ENCODE measurements around the gene TRMT2B.

DNA sequence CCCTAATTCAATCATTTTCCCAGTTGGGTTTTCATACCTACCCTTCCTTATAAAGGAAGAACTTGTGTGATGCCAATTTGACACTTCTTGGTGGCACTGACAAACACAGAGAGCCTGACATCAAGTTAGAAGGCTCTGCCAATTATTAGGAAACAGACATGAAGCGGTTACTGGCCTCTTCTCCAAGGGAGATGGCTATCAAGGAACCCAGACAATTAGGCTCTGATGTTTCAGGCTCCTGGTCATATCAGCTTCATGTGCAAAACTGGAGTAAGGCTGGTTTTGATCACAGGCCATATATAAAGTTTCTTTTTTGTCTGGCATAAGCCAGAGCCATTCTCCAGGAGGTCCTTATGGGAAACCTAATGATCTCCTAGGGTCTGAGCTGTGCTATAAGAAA is 82.0 kb downstream of the TRMT2B start:
- TF ChIP-seq, protein P1, sequence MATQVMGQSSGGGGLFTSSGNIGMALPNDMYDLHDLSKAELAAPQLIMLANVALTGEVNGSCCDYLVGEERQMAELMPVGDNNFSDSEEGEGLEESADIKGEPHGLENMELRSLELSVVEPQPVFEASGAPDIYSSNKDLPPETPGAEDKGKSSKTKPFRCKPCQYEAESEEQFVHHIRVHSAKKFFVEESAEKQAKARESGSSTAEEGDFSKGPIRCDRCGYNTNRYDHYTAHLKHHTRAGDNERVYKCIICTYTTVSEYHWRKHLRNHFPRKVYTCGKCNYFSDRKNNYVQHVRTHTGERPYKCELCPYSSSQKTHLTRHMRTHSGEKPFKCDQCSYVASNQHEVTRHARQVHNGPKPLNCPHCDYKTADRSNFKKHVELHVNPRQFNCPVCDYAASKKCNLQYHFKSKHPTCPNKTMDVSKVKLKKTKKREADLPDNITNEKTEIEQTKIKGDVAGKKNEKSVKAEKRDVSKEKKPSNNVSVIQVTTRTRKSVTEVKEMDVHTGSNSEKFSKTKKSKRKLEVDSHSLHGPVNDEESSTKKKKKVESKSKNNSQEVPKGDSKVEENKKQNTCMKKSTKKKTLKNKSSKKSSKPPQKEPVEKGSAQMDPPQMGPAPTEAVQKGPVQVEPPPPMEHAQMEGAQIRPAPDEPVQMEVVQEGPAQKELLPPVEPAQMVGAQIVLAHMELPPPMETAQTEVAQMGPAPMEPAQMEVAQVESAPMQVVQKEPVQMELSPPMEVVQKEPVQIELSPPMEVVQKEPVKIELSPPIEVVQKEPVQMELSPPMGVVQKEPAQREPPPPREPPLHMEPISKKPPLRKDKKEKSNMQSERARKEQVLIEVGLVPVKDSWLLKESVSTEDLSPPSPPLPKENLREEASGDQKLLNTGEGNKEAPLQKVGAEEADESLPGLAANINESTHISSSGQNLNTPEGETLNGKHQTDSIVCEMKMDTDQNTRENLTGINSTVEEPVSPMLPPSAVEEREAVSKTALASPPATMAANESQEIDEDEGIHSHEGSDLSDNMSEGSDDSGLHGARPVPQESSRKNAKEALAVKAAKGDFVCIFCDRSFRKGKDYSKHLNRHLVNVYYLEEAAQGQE (IDR thresholded peaks at IDR 0.05; ENCODE audit: low read depth, low read length), result no peak
- TF ChIP-seq, protein P2, sequence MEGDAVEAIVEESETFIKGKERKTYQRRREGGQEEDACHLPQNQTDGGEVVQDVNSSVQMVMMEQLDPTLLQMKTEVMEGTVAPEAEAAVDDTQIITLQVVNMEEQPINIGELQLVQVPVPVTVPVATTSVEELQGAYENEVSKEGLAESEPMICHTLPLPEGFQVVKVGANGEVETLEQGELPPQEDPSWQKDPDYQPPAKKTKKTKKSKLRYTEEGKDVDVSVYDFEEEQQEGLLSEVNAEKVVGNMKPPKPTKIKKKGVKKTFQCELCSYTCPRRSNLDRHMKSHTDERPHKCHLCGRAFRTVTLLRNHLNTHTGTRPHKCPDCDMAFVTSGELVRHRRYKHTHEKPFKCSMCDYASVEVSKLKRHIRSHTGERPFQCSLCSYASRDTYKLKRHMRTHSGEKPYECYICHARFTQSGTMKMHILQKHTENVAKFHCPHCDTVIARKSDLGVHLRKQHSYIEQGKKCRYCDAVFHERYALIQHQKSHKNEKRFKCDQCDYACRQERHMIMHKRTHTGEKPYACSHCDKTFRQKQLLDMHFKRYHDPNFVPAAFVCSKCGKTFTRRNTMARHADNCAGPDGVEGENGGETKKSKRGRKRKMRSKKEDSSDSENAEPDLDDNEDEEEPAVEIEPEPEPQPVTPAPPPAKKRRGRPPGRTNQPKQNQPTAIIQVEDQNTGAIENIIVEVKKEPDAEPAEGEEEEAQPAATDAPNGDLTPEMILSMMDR (IDR thresholded peaks at IDR 0.05), result no peak
- TF ChIP-seq ELF1 (IDR thresholded peaks at IDR 0.05) (no peak), SIN3A (IDR thresholded peaks at IDR 0.05; ENCODE audit: borderline replicate concordance, low read depth, low read length) (no peak), TAF1 (IDR thresholded peaks at IDR 0.05; ENCODE audit: borderline replicate concordance, low read depth, low read length) (no peak), GABPA (IDR thresholded peaks at IDR 0.05; ENCODE audit: low read depth) (no peak), FOXM1 (IDR thresholded peaks at IDR 0.05; ENCODE audit: low read depth) (no peak)
